ENCODE results near the gene YIF1A. TPM values are rescaled to one million over a fixed set of nuclear protein-coding genes. Genes with fewer than 3 reads are reported as not detected.
"Not testable (repeated sequence)": the region's sequence is repeated elsewhere in the genome, so short reads cannot be mapped to it uniquely, and the experiment has no call there.

Gene YIF1A
- total RNA-seq, 2 donors from 2014 or later = 45.9 to 55.4 TPM

DNA sequence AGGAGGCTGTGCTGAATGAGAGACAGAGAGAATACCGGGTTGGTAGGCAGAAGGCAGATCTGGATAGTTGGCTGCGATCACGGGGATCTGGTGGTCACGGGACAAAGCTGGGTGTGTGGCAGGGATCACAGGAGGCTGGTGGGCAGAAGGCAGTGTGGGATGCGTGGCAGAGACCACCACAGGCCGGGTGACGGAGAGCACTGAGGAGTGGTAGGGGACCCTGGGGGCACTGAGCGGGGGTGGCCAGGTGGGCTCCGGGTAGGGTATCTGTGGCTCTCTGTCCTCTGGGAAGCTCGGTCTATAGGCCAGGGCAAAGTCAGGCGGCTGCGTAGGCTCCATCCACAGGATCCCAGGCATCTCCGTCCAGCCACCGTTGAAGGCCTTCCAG, 26.5 kb upstream of the YIF1A start:
- peaks cover 0 to 10% of the 10 kb centered on the region in 2 donors for H3K9me3 Mint-ChIP-seq

DNA sequence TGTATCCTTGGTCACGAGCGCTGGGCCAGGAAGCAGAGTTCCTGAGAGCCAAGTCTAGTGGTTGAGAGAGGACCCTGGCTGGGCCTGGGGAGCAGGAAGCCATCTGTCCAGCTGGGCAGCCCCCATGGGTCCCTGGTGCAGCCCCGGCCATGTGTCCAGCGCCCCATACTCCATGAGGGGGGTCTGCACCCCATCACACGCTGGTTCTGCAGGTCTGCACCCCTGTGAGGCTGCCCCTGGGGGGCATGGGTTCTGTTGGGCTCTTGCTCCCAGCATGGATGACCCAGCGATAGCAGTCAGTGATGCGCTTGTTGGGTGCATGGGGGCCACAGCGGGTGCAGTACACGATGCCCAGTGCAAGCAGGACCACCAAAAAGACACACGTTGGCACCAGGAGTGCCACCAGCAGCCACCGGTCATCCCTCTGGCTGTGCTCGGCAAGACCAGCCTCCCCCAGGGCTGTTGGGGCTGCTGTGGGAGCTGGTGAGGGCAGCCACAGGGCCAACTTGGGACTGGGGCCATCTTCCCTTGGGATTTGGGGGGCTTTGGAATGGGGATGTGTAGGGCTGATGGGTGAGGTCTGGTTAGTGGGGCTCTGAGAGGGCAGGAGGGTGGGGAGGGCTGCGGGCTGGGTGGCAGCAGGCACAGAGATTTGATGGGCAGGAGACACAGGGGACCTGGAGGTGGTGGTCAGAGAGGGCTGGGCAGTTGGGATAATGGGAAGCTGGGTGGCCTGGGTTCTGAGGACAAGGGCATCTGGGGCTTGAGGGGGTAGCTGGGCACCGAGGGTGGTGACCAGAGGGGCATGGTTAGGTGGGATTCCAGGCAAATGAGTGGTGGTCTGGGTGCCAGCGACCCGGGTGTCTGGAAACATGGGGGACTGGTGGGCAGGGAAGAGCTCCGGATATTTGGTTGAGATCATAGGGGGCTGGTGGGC, 25.9 kb upstream of the YIF1A start:
- H3K36me3 Mint-ChIP-seq = peaks cover 0 to 14% of the 10 kb centered on the region in 2 donors
- no peak for ATAC-seq
- H3K9me3 Mint-ChIP-seq = peaks cover 0 to 10% of the 10 kb centered on the region in 2 donors
- peak overlapping the region in 1 of 2 donors; percentile 6 for H3K27ac Mint-ChIP-seq
- DNase-seq (ENCODE audit: low spot score in 2 of 2) = no peak

More for the DNA sequence above, 26.5 kb upstream of the YIF1A start:
- ATAC-seq (no peak), DNase-seq (ENCODE audit: low spot score in 2 of 2) (no peak)
- Mint-ChIP-seq H3K36me3 (peaks cover 0 to 19% of the 10 kb centered on the region in 2 donors), H3K27ac (peak overlapping the region in 1 of 2 donors; percentile 6)

DNA sequence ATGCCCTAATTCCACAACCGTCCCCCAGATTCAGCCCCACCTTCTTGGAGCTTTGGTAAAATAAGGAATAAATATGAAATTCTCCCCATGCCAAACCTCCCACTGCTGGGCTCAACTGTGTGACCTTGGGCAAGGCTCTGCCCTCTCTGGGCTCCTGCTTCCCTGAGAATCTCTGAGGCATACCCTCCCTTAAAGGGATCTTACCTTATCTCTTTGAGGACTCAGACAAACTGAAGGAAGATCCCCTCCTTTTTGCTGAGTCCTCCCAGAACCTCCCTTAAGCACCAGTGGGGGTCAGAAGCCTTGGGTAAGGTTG, 25.2 kb upstream of the YIF1A start:
- peaks cover 0 to 6% of the 10 kb centered on the region in 2 donors for H3K9me3 Mint-ChIP-seq
- H3K36me3 Mint-ChIP-seq = peaks cover 0 to 7% of the 10 kb centered on the region in 2 donors
- no peak overlapping the region for H3K27ac Mint-ChIP-seq
- no peak for DNase-seq (ENCODE audit: low spot score in 2 of 2)
- no peak for ATAC-seq

DNA sequence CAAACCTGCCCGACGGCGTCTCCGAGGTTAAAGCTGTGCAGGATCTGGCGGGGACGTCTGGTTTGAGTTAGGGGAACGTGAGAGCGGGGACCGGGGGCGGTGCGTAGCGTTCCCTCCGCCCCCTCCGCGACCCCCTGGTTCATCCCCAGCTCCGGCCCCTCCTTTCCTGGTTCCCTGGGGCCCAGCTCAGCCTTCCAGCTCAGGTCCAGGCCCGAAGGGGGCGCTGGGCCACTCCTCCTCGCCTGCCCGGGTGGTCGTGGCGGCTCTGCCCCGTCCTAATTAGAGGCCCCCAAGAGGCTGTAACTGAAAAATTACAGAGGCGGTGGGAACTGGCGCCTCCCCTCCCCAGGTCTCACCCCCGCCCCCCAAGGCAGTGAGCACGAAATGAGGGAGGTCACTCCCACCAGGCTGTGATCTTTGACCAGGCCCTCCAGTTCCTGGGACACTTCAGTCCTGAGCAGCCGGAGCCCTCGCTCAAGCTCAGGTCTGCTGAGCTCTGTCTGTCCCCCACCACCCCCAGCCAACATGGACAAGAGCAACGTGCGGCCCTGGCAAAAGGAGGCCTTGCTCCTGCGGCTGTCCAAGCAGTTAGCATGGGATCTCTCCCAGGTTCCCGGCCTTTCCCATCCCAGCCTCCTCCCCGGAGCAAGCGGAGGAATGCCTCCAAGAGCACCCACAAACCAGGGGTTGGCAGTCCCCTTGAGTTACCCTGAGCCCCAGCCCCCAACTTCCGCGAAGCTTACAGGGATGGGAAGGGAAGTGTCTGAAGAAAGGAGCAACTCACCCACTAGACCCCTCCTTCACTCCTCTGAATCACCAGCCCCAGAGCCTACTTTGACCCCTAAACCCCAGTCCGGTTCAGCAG, 24.6 kb upstream of the YIF1A start:
- H3K36me3 Mint-ChIP-seq = peaks cover 0 to under 1% of the 10 kb centered on the region in 2 donors
- peaks cover 0 to under 1% of the 10 kb centered on the region in 2 donors for H3K9me3 Mint-ChIP-seq
- DNase-seq (ENCODE audit: low spot score in 2 of 2) (no peak), ATAC-seq (no peak)
- peak overlapping the region in 1 of 2 donors; percentile 77 for H3K27ac Mint-ChIP-seq

DNA sequence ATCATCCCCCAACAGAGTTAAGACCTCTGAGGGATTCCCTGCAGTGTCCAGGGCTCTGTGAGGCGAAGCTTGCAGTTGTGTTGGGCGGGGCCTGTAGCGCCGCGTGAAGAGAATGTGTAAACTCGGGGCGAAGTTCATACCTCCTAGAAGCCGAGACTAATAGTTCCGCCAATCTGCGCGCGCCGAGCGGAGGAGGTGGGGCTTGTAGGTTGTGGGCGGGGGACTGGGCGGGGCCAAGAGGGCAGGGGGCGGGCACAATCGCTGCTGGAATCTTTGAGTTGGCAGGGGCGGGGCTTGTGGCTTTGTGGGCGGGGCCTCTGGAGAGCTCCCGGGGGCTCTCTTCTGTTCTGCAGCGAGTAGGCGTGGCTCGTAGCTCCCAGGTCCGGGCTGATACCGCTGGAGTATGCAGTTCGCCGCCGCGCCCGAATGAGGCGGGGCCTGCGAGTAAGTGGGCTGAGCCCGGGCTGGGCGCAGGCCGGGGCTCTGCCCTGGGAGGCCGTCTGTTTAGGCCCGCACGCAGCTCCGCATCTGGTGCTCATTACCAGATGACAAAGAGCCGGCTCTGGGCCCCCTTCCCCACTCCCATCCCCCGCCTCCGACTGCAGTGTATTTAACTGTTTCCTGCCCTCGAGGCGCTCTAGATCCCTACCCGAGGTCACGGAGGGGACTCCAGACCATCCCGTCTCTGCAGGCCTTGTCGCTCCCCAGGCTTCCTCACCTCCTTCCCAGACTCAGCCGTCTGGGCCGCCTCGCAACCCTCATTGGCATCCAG, 23.8 kb upstream of the YIF1A start:
- Mint-ChIP-seq H3K27ac (peak overlapping the region; percentile 77 to 96), H3K36me3 (no peaks in the 10 kb centered on the region), H3K9me3 (no peaks in the 10 kb centered on the region)
- ATAC-seq (peak; percentile 75 to 76), DNase-seq (ENCODE audit: low spot score in 2 of 2) (peak; percentile 92 to 93)

- Mint-ChIP-seq H3K36me3 (no peaks in the 10 kb centered on the region), H3K9me3 (no peaks in the 10 kb centered on the region), H3K27ac (peak overlapping the region; percentile 77 to 96)
- peak; percentile 93 to 99 for DNase-seq (ENCODE audit: low spot score in 2 of 2)
- peak; percentile 78 to 82 for ATAC-seq
Measured at GRCh38 chr11:66311965-66312548, 23.1 kb upstream of the YIF1A start.

DNA sequence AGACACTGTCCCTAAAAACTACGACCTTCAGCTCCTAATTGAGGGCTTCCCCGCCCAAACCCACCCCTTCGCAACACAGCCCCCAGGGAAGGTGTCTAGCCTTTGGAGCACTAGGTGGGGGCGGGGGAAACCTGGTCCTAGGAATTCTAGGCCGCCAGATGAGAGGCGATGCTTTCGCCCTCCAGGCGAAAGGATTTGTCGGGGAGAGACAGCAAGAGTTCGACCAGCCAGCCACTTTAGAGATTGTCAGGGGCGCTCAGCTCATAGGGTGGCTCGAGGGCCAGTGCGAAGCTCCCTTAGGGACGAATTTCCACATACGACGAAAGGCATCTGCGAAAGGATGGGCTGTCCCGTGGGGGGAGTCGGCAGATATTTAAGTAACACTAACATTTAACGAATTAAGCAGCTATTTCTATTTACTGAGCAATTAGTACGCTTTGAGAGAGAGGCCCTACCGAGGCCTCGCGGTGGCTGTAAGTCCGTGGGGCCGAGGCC, 22.6 kb upstream of the YIF1A start:
- Mint-ChIP-seq H3K27ac (peak overlapping the region; percentile 77 to 89), H3K9me3 (no peaks in the 10 kb centered on the region), H3K36me3 (no peaks in the 10 kb centered on the region)
- ATAC-seq (no peak), DNase-seq (ENCODE audit: low spot score in 2 of 2) (no peak)

DNA sequence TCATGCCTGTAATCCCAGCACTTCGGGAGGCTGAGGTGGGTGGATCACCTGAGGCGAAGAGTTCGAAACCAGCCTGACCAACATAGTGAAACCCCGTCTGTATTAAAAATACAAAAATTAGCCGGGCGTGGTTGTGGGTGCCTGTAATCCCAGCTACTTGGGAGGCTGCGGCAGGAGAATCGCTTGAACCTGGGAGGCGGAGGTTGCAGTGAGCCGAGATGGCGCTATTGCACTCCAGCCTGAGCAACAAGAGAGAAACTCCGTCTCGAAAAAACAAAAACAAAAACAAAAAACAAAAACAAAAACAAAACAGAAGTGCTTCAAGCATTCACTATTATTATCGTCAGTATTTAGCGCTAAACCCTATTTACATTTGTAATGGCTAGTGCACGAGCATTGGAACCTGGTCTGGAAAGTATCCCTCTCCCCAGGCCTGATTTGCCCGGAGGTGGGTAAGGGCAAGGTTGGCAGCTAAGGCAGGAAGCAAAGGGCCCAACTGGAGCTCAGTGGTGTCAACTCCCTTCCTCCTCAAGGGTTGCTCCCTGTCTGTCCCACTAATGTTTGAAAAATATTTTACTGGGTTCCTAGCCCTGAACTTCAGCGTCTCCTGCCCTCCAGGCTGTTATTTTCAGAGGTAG, 22.0 kb upstream of the YIF1A start:
- not testable (repeated sequence) for ATAC-seq; H3K27ac Mint-ChIP-seq; DNase-seq (ENCODE audit: low spot score in 2 of 2); H3K36me3 Mint-ChIP-seq; H3K9me3 Mint-ChIP-seq

DNA sequence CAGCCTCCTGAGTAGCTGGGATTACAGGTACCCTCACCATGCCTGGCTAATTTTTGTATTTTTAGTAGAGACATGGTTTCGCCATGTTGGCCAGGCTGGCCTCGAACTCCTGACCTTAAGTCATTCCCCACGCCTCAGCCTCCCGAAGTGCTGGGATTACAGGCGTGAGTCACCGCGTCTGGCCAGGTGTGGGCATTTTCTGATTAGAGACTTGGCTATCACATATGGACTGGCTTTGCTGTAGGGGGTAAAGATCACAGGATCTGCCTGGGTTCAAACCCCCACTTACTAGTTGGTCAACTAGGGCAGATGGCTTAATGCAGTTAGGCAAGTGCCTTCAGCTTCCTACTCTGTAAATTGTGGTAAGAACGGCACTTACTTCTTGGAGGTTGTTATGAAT, 21.4 kb upstream of the YIF1A start:
- no peak for ATAC-seq
- H3K27ac Mint-ChIP-seq = no peak overlapping the region
- DNase-seq (ENCODE audit: low spot score in 2 of 2) = no peak
- no peaks in the 10 kb centered on the region for H3K36me3 Mint-ChIP-seq
- H3K9me3 Mint-ChIP-seq = no peaks in the 10 kb centered on the region

GRCh38 chr11:66309475-66309874, 20.5 kb upstream of the YIF1A start:
- H3K9me3 Mint-ChIP-seq = no peaks in the 10 kb centered on the region
- ATAC-seq = no peak
- H3K36me3 Mint-ChIP-seq = no peaks in the 10 kb centered on the region
- H3K27ac Mint-ChIP-seq = no peak overlapping the region
- DNase-seq (ENCODE audit: low spot score in 2 of 2) = no peak

DNA sequence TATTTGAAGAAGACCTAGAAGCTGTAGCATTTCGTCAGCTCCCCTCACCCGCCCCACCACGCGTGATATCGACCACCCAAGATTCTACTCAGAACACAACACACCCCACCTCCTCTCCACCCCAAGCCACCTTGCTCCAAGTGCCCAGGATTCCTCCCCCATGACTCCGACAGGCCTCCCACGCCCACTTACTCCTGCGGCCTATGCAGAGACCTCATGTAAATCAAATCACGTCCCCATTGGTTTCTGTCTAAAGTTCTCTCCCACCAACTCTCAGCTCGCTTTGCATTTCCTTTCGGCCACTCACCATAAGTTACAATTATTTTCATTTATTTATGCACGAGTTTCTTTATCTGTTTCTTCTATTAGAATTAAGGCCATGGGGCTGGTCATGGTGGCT, 13.7 kb upstream of the YIF1A start:
- no peaks in the 10 kb centered on the region for H3K36me3 Mint-ChIP-seq
- DNase-seq (ENCODE audit: low spot score in 2 of 2) = no peak
- H3K27ac Mint-ChIP-seq = no peak overlapping the region
- ATAC-seq = no peak
- H3K9me3 Mint-ChIP-seq = no peaks in the 10 kb centered on the region

GRCh38 chr11:66299186-66299585, 10.2 kb upstream of the YIF1A start:
- DNase-seq (ENCODE audit: low spot score in 2 of 2) (no peak), ATAC-seq (no peak)
- H3K27ac Mint-ChIP-seq = no peak overlapping the region
- no peaks in the 10 kb centered on the region for H3K9me3 Mint-ChIP-seq
- no peaks in the 10 kb centered on the region for H3K36me3 Mint-ChIP-seq

- DNase-seq (ENCODE audit: low spot score in 2 of 2) (no peak), ATAC-seq (no peak)
- no peaks in the 10 kb centered on the region for H3K9me3 Mint-ChIP-seq
- H3K36me3 Mint-ChIP-seq = no peaks in the 10 kb centered on the region
- H3K27ac Mint-ChIP-seq = no peak overlapping the region
Measured at GRCh38 chr11:66297610-66298009, 8.7 kb upstream of the YIF1A start.

DNA sequence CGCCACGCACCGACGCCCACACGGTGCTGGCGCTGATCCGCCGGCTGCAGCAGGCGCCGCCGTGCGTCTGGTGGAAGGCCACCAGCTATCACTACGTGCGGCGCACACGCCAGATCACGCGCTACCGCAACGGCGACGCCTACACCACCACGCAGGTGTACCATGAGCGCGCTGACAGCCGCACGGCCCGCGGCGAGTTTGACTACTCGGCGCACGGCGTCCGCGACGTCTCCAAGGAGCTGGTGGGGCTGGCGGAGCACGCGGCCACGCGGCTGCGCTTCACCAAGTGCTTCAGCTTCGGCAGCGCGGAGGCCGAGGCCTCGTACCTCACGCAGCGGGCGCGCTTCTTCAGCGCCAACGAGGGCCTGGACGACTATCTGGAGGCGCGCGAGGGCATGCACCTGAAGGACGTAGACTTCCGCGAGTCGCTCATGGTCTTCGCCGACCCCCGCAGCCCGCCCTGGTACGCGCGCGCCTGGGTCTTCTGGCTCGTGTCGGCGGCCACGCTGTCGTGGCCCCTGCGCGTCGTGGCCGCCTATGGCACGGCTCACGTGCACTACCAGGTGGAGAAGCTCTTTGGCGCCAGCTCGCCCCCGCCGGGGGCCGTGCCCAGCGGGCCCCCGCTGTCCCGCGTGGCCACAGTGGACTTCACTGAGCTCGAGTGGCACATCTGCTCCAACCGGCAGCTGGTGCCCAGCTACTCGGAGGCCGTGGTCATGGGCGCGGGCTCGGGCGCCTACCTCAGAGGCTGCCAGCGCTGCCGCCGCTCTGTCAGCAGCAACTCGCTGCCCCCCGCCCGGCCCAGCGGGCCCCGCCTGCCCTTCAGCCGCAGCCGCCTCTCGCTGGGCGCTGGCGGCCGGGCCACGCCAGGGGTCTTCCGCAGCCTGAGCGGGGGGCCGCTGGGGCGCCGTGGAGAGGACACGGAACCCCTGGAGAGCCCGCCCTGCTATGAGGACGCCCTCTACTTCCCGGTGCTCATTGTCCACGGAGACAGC, 6.0 kb upstream of the YIF1A start:
- Mint-ChIP-seq H3K36me3 (no peaks in the 10 kb centered on the region), H3K27ac (no peak overlapping the region), H3K9me3 (no peaks in the 10 kb centered on the region)
- no peak for ATAC-seq
- no peak for DNase-seq (ENCODE audit: low spot score in 2 of 2)
